Nucleus accumbens (tissue), 56 donors: Measurements from ENCODE around the gene OR8G5.

Source experiments
- DNase-seq, 56 donors: peaks; one replicate each; lab custom pipeline; 2025; lab: John Stamatoyannopoulos, UW

The OR8G5 gene

DNA sequence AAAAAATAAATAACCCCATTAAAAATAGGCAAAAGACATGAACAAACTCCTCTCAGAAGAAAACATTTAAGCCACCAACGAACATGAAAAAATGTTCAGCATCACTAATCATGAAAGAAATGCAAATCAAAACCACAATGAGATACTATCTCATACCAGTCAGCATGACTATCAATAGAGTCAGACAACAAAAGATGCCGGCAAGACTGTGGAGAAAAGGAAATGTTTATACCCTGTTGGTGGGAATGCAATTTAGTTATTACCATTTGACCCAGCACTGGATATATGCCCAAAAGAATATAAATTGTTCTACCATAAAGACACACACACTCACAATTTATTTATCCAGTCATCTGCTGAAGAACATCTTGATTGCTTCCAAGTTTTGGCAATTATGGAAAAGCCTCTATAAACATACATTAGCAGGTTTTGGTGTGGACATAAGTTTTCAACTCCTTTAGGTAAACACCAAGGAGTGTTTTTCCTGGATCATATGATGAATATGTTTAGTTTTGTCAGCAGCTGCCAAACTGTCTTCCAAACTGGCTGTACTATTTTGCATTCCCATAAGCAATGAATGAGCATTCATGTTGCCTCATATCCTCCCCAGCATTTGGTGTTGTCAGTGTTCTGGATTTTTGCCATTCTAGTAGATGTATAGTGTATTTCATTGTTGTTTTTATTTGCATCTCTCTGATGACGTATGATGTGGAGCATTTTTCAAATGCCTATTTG lies 29.6 kb downstream of the OR8G5 start:
- DNase-seq = no peak

DNA sequence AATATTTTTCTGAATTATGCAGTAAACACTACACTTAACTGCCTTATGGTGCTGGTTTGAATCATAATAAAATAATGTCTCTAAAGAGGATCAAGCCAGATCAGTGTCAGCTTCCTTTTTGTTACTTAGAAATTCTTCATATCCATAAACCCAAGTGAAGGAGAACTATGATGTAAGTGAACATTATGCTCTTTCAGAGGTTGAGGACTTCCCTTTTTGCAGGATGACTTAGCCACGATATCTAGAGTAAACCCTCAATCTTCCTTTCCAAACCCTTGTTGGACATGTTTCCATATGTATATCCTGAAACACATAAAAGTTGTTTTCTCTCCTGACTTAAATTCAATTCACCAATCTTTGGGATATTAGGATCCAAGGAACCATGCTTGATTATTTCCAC lies 38.5 kb downstream of the OR8G5 start:
- no peak for DNase-seq

DNA sequence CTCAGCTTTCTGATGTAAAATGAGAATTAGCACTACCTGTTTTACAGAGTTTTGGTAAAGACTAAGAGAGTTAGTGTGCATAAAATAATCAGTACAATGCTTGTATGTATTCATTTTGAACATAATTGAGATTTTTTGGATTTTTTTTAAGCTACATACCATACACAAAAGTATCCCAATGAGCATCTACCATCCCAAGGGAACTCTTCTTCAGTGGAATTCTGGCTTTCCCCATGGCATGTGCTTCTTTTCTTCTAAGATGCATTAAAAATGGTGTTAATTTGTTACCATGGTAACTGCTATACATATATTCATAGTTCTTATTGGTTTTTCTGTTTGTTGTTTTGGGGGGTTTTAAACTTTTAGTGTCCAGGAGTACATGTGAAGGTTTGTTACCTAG lies 39.8 kb downstream of the OR8G5 start:
- no peak for DNase-seq

DNA sequence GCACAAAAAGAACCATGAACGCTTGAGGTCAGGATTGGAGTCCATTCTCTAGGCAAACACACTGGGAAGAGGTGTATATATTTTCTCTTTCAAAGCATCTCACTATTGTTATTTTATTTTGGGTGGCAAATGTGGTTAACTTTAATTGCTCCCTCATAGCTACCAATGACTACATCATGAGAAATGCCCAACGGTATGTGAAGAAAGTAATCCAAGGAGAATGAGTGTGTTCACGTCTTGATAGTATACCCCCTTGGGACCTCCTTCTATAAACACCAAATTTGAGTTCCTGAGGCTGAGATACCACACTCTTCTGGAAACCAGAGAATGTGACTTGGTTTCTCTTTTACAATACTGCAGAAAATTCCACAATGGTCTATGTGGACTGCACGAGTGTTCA lies 41.7 kb downstream of the OR8G5 start:
- DNase-seq = no peak

DNA sequence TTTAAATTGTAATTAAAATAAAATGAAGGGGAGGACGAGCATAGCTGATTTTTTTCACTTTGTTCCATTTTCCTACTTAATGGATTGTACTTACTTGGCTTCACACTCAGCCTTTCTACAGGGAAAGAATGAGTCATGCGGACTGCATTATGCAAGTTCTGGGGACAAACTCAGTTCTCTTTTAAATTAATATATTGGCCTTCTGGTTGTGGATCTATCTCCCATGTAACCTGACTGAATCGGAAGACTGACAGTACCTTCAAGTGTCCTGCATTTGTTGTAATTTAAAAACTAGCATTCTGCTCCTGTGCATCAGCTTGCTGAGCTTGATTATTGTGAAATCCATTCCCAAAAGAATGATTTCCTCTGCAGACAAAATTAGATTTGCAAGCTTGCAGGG lies 45.4 kb downstream of the OR8G5 start:
- peak in 3 of 56 donors; percentile 0 to 24 (median 6) for DNase-seq

DNA sequence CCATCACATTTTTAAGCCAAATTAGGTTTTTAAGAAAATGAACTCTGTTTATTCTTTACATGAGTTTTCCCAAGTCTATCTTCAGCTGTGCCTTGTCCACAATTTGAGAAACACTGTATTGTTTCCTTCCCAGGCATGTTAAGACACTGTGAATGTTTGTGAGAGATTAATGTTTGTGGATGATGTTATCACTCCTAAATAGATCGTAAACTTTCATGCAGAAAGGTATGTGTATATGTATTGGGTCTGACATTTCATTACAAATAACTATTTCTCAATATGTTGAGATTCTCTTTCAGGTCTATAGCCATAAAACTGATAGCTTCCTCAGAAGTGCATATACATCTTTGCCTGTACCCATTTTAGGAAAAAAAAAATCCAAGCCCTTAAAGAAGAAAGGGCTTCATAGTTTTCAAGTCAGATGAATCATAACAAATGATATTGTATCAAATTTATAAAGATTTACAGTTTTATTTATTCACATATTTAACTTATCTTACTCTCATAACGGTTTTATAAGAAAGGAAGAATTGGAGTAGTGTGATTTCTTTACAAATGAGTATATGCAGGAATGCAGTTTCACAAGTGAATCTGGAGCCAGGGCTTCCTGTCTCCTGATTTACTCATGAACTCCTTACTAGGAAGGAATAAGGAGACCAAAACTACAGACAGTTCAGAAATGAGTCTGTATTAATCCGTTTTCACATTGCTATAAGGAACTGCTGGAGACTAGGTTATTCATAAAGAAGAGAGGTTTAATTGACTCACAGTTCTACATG lies 46.4 kb downstream of the OR8G5 start:
- no peak for DNase-seq

DNA sequence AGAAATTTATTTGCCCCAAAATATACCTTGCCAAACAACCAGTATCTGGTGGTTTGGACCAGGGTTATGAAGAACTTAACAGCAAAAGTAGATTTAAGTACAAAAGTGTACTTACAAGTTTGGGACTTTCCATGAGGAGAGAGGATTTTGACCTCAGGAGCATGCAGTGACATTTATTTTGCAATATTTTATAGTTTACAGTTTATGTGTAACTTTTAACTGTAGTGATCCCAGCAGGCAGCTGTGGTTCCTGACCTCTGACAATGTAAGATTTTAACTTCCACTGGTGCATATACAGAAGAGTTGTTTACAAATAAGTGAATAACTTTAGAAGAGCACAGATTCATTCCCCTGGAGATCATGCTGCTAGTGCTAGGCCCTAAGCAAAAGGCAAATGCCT lies 50.9 kb downstream of the OR8G5 start:
- DNase-seq = no peak

DNA sequence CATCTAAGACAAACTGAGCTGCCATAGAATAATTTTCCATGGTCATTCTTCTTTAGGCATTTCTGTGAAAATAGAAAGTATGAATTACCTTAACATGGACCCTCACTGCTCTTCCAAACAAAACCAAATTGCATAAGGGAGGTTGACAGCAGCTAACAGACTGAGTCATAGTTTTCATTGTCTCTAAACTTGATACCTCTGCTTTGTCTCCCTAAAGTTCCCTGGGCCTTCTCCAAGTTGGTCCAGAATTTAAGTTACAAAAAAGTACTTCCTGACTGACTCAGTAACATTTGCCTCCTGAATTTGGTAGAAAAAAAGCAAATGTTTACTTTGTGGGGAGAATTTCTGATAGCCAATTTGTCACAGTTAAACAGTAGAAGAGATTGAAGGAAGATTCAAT lies 54.5 kb downstream of the OR8G5 start:
- DNase-seq = no peak

DNA sequence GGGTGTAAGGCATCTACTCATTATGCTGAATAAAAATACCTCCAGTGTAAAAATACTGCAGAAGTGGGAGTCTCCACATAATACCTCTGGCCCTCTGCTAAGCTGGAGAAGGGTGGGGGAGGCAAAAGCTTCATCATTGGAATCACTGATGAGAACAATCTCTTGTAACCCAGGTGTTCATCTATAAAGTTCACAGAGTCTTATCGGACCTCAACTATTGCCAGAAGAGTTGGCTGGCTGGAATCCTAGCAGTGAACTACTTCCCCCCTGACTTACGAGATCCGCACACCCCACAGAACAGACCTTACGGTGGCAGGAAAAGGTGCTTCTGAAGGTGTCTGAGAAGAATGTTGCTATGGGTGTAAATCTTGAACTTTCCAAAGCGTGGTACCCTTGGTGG lies 55.1 kb downstream of the OR8G5 start:
- no peak for DNase-seq

DNA sequence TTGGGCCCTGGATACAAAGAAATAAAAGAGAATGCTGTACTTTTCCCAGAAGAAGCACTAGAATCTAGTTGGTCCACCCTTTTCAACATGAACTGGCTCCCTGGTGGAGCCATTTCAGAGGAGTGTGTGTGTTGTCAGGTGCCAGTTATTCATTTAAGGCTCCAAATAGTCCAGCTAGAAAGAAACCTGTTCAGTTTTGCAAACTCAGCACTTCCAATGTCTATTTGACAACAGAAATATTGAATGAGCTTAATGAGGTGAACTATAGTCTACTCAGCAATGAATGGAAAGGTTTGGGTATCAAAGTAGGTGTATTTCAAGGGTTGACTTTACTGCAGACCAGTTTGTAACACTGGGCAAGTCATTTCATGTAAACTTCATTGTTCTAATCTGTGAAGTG lies 55.5 kb downstream of the OR8G5 start:
- no peak for DNase-seq

DNA sequence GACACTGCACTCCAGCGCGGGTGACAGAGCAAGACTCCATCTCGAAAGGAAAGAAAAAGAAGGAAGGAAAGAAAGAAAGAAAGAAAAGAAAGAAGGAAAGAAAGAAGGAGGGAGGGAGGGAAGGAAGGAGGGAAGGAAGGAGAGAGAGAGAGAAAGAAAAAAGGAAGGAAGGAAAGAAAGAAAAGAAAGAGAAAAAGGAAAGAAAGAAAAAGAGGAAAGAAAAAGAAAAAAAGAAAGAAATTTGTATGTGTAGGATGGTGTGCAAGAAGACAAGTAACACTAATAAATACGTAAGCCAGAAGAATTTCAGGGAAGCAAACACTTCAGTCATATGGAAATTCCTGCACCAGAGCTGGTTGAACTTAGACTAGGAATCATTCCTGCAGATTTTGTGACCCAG lies 57.0 kb downstream of the OR8G5 start:
- no peak for DNase-seq

DNA sequence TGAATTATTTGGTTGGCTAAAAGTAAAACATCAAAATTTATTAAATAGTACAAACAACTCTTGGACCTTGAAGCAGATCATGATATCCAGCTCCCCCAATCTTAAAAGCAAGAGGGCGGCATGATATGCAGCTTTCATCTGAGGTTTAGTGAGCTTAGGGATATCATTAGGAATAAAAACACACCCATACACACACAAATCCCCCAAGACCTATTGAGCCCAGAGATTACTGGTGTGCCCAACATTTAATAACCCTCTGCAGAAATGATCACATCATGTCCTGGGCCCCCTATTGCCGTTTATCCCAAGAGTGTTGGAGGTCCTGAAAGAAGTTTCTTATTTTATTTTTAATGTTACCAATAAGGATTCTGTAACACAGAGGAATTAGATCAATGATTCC lies 57.7 kb downstream of the OR8G5 start, which contains the start of gene OR8D1:
OR8D1 (minus strand) TSS at position 101 of the 400 bp plus-strand sequence. CDS start 3,183 bp downstream, outside the sequence.
- no peak for DNase-seq

DNA sequence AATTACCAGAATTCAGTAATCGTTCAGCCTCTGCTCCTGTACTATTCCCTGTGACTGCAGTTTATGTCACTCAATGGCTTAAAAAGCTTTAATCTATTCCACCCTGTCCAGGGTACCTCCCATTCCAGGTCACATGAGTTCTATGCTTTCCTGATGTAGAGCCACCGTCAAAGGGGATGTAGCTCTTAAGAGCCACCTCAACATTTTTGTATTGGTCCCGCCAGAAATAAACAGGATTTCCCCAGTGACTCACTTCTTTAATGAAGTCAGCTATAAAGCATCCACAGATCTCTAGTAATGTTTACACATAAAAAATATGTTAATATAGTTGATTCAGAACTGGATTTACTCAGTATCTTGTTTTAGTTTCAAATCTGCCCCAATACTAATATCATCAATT lies 58.9 kb downstream of the OR8G5 start:
- no peak for DNase-seq
